NCI-H2227 (cell line): ENCODE results near the gene TMEM252.

Experiments used
- DNase-seq: peaks from one replicate; lab custom pipeline; 2025; ENCODE audit not compliant: unreplicated experiment; lab: John Stamatoyannopoulos, UW

The TMEM252 gene

DNA sequence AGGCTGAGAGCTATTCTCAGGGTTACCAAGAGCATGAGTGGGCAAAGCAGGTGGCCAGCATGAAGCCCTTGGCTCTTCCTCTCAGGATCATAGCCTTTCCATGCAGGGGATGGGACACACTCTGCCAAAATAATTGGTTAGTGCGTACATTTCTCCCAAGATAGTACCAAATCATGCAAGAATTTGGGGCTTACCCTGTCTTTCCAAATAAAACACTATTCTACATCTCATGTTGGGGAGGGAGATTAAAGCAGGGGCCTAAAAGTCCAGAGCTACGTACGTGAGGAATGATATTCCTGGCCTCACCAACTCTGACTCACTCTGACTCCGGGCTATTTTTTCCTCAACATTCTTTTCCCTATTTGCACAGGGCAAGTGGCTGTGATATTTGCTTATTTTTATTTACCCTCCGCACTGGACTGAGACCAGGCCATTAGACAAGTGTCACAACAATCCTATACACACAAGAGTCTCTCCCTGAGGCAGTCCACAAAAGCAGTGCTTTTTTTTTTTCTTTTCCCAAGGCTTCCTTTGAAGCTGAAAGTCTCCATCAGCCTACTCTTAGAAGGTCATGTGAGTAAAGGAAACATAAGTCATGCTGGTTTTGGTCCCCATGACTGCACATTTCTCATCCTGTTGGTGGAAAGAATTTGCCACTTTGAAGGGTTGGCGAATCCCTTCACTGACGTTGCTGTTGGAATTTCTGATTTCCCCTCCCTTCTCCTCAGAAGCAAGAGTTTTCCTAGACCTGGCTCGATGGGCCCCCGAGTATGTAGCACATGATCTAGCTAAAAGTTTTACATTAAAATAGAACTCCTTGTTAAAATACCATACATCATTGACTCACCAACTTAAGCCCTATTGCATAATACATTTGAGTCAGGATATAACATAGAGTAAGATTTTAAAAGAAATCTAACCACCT lies 40.0 kb downstream of the TMEM252 start:
- DNase-seq = no peak

DNA sequence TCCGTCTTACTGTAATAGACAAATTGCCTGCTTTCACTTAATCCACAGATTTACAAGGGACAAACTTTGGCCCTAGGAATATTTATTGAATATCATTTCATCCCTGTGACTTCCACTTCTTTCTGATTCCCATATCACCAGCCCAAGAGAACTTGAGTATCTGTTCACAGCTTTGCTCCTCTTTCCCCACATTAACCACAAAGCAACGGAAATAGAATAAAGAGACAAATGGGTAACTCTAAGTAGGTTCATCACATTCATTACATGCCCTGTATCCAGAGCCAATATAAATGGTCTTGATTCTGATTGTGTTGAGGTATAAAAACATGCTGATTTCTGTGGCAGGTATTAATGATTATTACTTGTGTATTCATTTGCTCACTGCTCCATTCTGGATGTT lies 41.9 kb downstream of the TMEM252 start:
- no peak for DNase-seq

DNA sequence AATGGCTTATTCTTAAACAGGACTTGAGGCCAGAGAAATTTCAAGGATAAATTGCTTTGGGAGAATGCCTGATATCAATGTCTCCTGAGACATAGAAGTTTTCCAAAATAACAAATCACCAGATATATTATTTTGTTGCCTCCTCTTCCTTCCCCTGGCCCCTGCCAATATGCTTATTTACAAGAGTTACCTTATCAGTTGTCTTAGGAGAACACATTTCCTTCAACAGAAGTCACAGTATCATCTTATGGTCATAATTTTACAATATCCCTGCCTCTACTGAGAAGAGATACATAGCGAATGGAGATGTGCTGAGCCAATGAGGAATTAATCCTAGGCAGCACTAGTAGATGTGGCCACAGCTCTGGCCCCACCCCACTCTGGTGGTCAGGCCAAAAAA lies 43.1 kb downstream of the TMEM252 start:
- no peak for DNase-seq

DNA sequence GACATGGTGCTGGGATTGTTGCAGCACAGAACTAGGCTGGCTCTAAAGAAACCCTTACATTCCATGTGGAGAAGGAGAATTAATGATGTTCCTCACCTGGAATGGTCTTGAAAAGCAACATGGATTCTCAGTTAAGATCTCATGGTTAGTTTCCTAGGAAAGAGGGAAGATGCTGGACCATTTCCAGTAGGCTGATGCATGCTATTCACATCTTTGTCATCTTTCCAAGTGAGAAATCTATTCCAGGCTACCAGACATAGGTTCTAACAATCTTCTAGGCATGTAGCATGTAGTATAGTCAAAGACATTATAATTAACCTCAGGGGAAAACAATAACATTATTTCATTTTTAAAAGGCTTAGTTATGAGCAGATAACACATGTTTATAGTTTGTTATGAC lies 44.3 kb downstream of the TMEM252 start:
- DNase-seq = no peak

- no peak for DNase-seq
These were observed 45.4 kb downstream of the TMEM252 start for GRCh38 chr9:68495247-68495646.

DNA sequence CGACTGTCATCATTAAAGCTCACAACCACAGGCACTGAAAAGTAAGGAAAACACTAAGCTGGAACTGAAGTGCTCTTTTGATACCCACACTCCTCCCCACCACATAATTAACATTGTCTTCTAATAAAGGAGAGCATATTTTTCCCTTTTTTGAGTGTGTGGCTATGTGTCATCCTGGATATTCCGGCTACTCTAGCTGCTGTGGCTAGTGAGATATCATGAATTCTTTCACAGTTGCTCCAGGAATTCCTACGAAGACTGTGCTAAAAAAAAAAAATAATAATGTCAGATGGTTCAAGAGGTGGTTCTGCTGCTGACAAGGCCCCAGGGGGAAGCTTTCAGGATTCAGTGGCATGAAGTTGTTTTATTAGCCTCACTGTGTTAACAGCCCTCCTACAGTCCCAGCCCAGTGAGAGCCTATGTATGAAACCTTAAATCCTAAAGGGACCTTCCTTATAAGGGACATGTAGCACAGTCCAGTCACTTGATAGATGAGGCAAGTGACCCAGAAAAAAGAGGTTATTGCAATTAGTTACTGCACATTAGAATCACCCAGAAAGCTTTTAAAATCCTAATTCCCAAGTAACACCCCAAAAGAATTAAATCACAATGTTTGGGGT lies 46.6 kb downstream of the TMEM252 start:
- no peak for DNase-seq

GRCh38 chr9:68493541-68493940 lies 47.1 kb downstream of the TMEM252 start:
- DNase-seq = no peak

GRCh38 chr9:68492806-68493205 lies 47.9 kb downstream of the TMEM252 start:
- no peak for DNase-seq

DNA sequence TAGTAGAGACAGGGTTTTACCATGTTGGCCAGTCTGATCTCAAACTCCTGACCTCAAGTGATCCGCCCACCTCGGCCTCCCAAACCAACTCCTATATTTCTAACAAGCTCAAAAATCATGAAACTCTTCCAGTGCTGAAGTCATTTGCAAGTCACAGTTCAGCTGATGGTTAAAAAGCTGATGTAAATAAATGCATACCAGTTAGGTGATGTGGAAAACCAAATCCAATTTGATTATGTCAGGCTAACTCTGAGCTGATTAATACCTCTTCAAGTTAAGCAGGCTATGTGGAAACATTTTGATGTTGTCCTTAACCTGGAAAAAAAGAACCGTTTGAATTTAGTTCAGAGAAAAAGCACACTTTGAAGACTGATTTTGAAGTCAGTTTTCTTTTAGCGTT lies 51.0 kb downstream of the TMEM252 start:
- no peak for DNase-seq

GRCh38 chr9:68488126-68488525 lies 52.6 kb downstream of the TMEM252 start:
- DNase-seq = no peak
